NT2/D1 (cell line): ENCODE data around the gene ECM2.

Experiments
- SUZ12 ChIP-seq: IDR thresholded peaks from 2 replicates; pipeline ENCODE4 v1.6.1; 2011; ENCODE audit not compliant: insufficient read length, insufficient read depth; ENCODE audit errors: extremely low read depth
- YY1 ChIP-seq: IDR thresholded peaks from 2 replicates; pipeline ENCODE4 v1.6.1; 2011; ENCODE audit not compliant: insufficient read length, insufficient read depth
- ZNF274 ChIP-seq: IDR thresholded peaks from 2 replicates; pipeline ENCODE4 v1.6.1; 2011; ENCODE audit warnings: mild to moderate bottlenecking, low read depth, low read length

DNA sequence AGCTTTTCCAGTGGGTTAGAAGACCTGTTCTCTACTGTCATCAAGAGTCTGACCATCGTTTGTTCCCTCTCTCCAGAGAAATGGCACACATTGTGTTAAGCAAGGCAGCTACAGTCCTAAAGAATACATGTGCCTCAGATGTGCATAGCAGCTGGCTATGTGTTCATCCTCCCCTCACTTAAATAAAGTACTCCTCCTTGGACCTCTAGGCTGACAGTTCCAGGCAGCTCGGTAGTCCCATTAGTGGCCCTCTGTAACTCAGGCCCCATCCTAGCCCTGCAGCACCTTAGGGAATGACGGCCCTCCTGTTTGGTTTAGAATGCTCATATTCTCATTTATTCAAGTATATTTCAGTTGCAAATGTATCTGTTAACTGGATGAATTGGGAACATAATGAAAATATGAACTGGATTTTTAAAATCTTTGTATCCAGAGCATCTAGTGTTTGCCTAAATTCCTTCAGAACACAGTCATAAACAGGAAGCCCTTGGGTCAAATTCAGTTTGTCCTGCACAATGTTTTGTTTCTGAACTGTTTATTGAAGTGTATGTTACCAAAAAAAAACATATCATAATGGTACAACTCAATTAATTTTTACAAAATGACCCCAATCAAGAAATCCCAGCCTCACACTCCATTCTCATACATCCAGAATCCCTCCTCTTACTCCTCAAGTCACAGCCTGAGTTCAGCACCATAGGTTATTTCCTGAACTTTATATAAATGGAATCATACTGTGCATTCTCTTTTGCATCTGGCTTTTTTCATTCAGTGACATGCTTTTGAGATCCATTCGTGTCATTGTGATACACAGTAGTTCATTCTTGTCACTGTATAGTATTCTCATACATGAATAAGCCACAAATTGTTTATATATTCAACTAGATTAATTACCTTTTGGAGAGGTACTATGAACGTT lies 51.9 kb downstream of the ECM2 start:
- TF ChIP-seq YY1 (no peak), SUZ12 (no peak), ZNF274 (no peak)
